Measurements from ENCODE around the gene LMBR1L. TPM values are rescaled to one million over a fixed set of nuclear protein-coding genes. Genes with fewer than 3 reads are reported as not detected.
A peak's percentile ranks its signal among the peaks of the same experiment; 100 is the strongest.

LMBR1L gene
- total RNA-seq, 3 donors from 2014 or later (not counting 1 experiment from before 2014, with no cell fraction given) = 262 to 294 (median 271) TPM

DNA sequence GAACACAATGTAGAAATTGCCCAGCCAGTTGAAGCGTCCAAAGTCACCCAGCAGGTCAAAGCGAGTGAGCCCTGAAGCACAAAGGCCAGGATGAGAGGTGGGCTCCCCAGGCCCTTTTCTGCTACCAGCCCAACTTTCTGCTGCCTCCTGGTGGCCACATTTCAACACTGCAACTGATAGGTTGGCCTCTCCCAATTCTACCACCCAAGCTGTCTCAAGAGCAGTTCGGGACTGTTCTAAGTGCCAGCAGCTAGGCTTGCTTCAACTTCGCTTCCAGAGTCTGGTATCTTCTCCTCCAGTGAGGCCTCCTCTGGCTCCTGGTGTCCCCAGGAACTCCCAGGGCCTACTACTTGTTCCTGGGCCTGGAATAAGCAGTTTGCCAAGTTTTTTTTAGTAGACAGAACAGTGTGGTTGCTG is 12.6 kb downstream of the LMBR1L start:
- no peak overlapping the region for H3K4me3 ChIP-seq (ENCODE audit: low read length)
- 76% methylated on average over 4 of the region's 4 CpGs for WGBS (ENCODE audit: insufficient coverage)
- no peaks in the 10 kb centered on the region for H3K9me3 Mint-ChIP-seq
- DNase-seq = peak; percentile 57 to 81
- H3K9me3 ChIP-seq (ENCODE audit: control insufficient read depth, insufficient read depth, low read length) = no peaks in the 10 kb centered on the region
- intact Hi-C loops (cut with micrococcal nuclease) = loop anchor here (1.0 kb wide), 1 partner anchor 34 kb away; no protein-coding TSS in a partner anchor
- peak; percentile 69 to 83 (median 71) for ATAC-seq
- TF ChIP-seq, protein P1, sequence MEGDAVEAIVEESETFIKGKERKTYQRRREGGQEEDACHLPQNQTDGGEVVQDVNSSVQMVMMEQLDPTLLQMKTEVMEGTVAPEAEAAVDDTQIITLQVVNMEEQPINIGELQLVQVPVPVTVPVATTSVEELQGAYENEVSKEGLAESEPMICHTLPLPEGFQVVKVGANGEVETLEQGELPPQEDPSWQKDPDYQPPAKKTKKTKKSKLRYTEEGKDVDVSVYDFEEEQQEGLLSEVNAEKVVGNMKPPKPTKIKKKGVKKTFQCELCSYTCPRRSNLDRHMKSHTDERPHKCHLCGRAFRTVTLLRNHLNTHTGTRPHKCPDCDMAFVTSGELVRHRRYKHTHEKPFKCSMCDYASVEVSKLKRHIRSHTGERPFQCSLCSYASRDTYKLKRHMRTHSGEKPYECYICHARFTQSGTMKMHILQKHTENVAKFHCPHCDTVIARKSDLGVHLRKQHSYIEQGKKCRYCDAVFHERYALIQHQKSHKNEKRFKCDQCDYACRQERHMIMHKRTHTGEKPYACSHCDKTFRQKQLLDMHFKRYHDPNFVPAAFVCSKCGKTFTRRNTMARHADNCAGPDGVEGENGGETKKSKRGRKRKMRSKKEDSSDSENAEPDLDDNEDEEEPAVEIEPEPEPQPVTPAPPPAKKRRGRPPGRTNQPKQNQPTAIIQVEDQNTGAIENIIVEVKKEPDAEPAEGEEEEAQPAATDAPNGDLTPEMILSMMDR (IDR thresholded peaks at IDR 0.05) = peak; percentile 87
- H3K4me3 Mint-ChIP-seq = no peak overlapping the region
- H3K27ac Mint-ChIP-seq = no peak overlapping the region
- peaks cover 16% of the 10 kb centered on the region for H3K4me1 ChIP-seq (ENCODE audit: control insufficient read depth, insufficient read depth, low read length)
- peaks cover 7% of the 10 kb centered on the region for H3K36me3 Mint-ChIP-seq
- peaks cover 10% of the 10 kb centered on the region for H3K27me3 ChIP-seq (ENCODE audit: control insufficient read depth, insufficient read depth, low read length)
- peaks cover 17 to 19% of the 10 kb centered on the region in 2 donors for H3K4me1 Mint-ChIP-seq
- no peak overlapping the region for H3K27ac ChIP-seq (ENCODE audit: low read length)
- peaks cover 46% of the 10 kb centered on the region for H3K36me3 ChIP-seq (ENCODE audit: control insufficient read depth, insufficient read depth, low read length)
- peaks cover 16 to 18% of the 10 kb centered on the region in 2 donors for H3K27me3 Mint-ChIP-seq (ENCODE audit: low read depth in 2 of 2)

DNA sequence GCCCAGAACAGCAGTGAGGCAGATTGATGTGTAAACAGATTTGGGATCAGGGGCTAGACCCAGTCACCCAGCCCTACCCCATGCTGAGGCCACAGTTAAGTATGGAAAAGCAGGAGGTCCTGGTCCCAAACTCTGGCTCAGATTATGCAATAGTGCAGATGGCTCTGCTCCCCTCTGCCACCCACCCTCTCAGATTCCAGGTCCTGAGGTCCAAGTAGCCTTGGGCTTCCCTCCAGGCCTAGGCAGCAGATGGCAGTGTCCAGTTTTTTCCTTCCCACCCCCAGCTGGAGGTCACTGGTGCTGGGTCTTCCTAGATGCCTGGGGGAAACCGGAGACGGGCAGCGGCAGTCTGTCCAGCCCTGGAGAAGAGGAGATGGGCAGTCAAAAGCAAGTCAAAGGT is 13.3 kb downstream of the LMBR1L start:
- ATAC-seq (no peak), DNase-seq (no peak)
- Mint-ChIP-seq H3K4me3 (no peak overlapping the region), H3K9me3 (no peaks in the 10 kb centered on the region), H3K36me3 (peaks cover 7% of the 10 kb centered on the region), H3K27ac (no peak overlapping the region), H3K4me1 (peaks cover 19% of the 10 kb centered on the region in 2 donors), H3K27me3 (ENCODE audit: low read depth in 2 of 2) (peaks cover 18 to 19% of the 10 kb centered on the region in 2 donors)
- no peak overlapping the region for H3K4me3 ChIP-seq (ENCODE audit: low read length)
- H3K27ac ChIP-seq (ENCODE audit: low read length) = no peak overlapping the region
- H3K4me1 ChIP-seq (ENCODE audit: control insufficient read depth, insufficient read depth, low read length) = peaks cover 19% of the 10 kb centered on the region
- H3K9me3 ChIP-seq (ENCODE audit: control insufficient read depth, insufficient read depth, low read length) = no peaks in the 10 kb centered on the region
- TF ChIP-seq, protein P1 (IDR thresholded peaks at IDR 0.05) = no peak
- H3K27me3 ChIP-seq (ENCODE audit: control insufficient read depth, insufficient read depth, low read length) = peaks cover 14% of the 10 kb centered on the region
- H3K36me3 ChIP-seq (ENCODE audit: control insufficient read depth, insufficient read depth, low read length) = peaks cover 39% of the 10 kb centered on the region
- intact Hi-C loops (cut with micrococcal nuclease) = no loop called here
- 90% methylated on average over 3 of the region's 3 CpGs for WGBS (ENCODE audit: insufficient coverage)

DNA sequence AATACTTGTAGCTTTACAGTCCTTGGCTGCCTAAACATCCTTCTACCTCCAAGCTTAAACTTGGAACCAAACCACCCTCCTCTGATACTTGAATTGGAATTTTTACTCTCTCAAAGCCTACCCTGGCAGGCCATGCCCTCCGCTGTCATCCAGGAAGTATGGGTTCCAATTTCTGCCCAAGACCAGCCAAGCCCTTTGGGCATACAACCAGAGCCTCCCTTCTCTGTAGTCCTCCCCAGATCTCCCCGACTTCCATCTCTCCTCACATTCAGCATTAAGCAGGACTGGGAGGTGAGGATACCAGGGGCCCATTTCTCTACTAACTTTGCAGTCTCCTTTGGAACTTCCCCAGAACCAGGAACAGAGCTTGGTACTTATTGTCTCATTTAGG is 15.7 kb downstream of the LMBR1L start:
- Histone ChIP-seq H3K27me3 (ENCODE audit: control insufficient read depth, insufficient read depth, low read length) (peaks cover 35% of the 10 kb centered on the region), H3K4me3 (ENCODE audit: low read length) (no peak overlapping the region), H3K36me3 (ENCODE audit: control insufficient read depth, insufficient read depth, low read length) (peaks cover 16% of the 10 kb centered on the region), H3K9me3 (ENCODE audit: control insufficient read depth, insufficient read depth, low read length) (no peaks in the 10 kb centered on the region), H3K4me1 (ENCODE audit: control insufficient read depth, insufficient read depth, low read length) (peaks cover 43% of the 10 kb centered on the region), H3K27ac (ENCODE audit: low read length) (no peak overlapping the region)
- 90% methylated on average over 2 of the region's 2 CpGs for WGBS (ENCODE audit: insufficient coverage)
- no peak for ATAC-seq
- no peaks in the 10 kb centered on the region for H3K9me3 Mint-ChIP-seq
- DNase-seq = no peak
- peak overlapping the region; percentile 62 for H3K4me3 Mint-ChIP-seq
- peaks cover 27 to 37% of the 10 kb centered on the region in 2 donors for H3K27me3 Mint-ChIP-seq (ENCODE audit: low read depth in 2 of 2)
- intact Hi-C loops (cut with micrococcal nuclease) = no loop called here
- peaks cover 7% of the 10 kb centered on the region for H3K36me3 Mint-ChIP-seq
- TF ChIP-seq, protein P1 (IDR thresholded peaks at IDR 0.05) = no peak
- peak overlapping the region in 1 of 2 donors; percentile 28 for H3K27ac Mint-ChIP-seq
- peaks cover 23 to 40% of the 10 kb centered on the region in 2 donors for H3K4me1 Mint-ChIP-seq

Measured in natural killer cell (primary cell).